Iris pigment epithelial cell (primary cell): Measurements from ENCODE around the gene PRKCH.

Experiments
- DNase-seq: peaks from one replicate; pipeline ENCODE4 v3.0.0-alpha.2; 2011; ENCODE audit warnings: low read depth

Gene PRKCH

DNA sequence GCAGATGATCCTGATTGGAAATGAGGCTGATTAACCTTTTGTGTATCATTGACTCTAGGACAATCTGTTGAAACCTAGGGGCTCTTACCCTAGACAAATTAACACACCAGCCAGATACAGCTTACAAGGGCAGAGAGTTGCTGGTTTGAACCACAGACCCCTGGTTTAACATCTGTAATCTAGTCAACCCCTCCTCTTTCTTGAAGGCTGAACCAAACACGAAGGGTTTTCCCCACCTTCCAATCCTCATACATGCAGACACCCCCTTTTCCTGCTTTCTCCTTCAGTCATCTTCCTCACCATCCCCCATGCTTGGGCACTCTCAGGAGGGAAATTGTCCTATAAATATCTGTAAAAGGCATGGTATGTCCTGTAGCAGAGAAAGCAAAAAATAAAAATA lies 247.9 kb downstream of the PRKCH start:
- no peak for DNase-seq

DNA sequence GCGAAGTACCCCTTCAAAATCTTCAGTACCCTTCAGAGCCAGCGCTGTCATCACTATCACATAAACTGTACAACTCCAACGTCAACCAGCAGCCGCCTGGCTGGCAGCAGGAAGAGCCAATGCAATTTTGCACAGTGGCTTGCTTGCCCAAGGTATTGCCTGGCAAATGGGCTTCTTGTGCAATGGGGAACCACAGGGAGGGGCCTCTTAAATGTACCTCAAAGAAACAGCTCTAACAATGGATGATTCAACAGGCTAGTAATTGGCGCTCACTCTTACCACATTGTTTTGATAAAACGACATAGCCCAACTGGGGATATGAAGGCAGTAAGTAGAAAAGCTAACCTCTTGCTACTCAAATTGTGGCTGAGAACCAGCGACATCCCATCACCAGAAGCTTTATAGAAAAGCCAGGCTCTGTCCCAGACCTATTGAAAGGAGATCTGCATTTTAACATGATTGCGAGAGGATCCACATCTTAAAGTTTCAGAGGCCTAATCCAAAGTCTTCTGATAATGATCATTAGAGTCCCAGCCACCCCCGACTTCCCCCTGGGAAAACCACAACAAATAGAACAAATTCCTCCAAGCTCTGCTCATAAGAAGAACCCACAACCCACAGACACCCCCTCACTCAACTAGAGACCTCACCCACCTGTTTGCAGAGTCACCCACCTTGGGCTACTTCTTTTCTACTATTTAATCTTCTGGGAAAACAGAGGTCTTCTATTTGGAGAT lies 248.6 kb downstream of the PRKCH start:
- peak; percentile 95 for DNase-seq

DNA sequence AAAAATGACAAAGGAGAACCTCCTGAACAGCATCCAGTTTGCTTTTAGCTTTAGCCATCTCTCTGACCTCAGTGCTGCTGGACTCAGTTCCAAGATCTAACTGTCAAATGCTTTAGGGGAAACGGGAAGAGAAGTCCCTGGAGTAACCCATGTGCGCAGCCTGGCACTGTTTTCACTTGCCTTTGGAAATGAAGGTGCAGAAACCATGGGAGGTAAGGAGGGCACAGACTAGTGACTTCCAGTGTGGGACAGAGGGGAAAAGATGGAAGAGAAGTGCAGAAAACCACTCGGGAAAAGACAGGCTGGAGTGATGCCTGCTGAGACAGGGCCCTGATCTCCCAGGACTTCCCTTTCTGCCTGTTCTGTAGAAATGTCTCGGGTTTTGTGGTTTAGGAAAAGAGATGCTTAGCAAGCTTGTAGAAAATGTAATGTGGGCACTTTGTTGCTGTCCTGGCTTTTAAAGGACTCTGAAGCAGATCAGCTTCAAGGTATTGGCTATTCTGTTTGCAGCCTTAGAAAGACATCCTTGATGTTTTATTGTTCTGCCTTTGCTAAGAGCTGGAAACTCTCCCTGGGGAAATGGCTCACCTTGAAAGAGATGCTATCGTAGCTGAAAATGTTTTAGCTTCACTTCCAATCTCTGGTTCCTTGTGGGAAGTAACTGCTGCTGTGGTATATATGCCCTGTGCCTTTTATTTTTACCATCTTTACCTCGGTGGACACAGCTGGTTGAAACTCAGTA lies 249.3 kb downstream of the PRKCH start:
- DNase-seq = no peak

DNA sequence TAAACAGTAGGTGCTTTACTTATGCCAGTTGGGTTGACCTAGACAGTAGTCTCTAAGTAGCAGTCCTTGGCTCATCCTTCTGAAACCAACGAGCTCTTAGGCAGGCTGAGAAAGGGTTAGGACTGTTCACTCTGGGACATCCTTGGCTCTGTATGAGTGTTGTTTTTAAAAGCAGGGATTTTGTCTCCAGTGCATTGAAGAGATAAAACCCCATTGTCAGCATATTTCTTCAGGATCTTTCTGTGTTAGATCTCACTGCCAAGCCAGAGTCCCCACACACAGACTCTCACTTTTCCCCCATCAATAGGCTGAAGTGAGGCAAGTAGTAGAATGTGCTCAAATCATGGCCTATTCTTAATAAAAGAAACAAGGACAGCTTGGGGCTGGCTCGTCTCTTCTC lies 250.5 kb downstream of the PRKCH start:
- no peak for DNase-seq

DNA sequence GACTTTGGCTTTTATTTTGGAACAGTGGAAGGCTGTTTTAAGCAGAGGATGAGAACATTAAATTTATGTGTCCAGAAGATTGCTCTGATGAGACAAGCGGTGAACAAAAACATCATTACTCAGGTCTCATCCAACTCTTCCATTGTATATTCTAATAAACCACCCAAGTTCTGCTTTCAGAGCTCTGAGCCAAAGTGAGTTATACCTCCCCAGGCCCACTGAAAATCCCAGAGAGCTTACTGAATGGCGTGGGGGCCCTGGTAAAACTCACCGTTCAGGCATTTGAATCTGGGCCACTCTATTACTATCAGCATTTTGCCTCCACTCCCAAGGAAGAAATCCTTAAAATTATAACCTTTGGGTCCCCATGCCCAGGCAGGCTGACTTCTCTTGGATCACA lies 251.9 kb downstream of the PRKCH start:
- peak; percentile 54 for DNase-seq

DNA sequence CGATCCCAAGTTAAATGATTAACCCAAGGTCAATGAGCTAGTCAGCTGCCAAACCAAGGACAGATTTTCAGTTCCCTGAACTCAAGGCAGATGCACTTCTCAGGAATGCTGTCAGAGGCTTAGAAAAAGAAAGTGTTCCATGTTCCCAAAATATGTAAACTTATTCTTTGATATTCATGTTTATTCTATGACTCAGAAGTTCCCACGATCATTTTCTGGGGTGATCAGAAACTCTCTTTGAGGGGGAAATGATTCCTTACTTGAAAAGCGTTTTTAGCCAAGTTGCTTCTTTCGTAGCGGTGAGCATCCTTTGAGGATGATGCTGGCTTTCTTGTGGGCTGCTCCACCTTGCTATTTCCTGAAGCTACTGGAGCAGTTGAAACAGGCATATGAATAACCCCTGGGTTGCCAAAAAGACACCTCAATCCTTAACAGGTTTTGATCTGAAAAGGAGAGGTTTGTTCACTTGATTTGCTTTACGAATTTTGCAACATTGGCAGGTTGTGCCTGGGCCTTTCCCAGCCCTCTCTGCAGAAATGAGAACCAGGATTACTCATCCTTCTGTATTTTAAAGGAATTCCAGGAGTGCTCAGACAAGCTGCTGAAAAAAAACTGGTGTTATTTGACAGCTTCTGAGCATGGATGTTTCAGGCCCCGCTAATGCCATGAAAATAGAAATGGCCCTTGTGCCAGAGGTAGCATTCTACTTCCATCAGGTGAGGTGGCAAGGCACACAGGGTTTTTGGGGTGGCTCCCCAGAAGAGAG lies 252.6 kb downstream of the PRKCH start:
- peak; percentile 80 for DNase-seq

DNA sequence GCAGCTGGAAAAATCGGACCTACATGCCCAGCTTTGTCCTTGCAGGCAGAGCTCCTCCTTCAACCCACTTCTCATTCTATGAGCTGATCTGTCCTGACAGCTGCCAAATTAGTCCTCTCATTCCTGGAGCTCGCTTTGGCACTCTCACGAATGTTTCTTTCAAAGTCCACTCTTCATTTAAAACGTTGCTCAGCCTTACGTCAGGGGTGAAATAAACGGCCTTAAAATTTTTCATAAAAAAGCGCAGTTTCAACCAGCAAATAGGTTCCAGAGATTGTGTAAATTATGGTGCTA lies 253.1 kb downstream of the PRKCH start:
- no peak for DNase-seq

DNA sequence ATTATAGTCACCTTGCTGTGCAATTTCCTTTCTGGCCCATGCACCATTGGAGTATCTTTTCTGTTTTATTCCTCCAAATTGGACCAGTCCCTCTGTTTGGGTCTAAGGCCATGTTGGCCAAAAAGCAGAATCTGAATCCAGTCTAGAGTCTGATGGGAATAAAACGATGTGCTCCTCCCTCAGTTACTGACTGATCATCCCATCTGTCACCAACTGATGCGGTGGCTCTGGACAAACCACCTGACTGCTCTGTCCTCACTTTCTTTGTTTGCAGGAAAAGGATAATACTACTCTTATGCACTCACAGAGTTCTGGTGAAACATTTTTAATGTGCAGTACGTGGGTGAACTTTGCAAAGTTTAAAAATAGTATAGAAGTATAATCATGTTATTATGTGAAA lies 253.7 kb downstream of the PRKCH start:
- DNase-seq = no peak

DNA sequence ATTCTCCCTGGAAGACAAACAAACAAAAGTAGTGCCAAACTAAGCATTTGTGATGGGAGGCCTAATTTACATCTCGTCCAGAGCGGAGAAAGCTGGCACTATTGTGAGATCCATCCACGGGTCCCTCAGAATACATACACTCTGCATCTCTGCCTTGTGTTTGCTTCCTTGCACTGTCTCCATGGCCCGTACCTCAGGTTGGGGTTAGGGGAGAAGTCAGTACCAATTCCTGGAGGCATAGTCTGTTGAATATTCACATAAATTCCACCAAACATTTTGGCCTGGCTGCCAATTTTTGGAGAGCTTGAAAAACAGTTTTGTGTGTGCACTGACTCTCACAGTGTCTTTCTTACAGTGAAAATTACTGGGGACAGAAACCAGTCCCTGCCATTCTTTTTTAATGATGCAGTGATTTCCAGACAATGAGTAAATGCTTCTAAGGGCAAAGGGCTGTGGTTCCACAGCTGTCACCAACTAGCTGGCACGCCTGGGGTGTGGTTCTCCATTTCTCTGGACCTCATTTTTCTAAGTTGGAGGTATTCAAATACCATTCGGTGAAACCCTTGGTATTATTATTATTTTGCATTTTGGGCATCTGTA lies 254.3 kb downstream of the PRKCH start:
- no peak for DNase-seq

DNA sequence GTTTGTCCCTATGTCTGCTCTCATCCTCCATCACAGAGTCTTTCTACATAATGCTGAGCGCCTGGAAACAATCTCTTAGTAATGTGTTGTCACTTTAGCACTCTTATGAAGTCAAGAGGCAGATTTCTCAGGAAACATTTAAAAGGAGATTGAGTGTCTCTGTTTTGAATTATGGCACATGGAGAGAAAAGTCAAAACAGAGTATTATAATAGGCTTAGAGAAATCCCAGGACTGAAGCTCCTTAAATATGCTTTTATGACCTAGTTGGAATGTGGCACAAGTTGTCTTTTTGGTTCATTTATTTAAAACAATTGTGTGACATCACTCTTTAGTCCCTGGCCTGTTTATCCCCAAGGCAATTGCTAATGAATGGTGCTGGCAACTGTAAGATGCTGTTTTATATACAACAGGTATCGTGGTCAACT lies 256.1 kb downstream of the PRKCH start:
- DNase-seq = no peak

DNA sequence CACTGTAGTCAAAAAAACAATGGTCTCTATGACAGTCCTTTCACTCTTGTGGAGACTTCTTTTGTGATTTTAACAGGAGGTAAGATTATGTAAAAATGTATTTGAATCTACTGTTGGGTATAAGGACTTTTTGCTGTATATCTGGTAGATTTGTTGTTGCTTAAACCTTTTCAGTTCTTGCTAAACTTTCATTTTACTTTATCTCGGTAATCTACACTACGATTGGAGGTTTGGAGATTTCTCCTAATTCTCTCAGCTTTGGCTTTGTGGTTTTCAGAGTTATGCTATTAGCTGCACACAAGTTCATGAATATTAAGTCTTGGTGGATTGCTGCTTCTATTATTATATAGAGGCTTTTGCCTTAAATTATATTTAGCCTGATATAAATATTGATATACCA lies 257.4 kb downstream of the PRKCH start:
- peak; percentile 86 for DNase-seq

DNA sequence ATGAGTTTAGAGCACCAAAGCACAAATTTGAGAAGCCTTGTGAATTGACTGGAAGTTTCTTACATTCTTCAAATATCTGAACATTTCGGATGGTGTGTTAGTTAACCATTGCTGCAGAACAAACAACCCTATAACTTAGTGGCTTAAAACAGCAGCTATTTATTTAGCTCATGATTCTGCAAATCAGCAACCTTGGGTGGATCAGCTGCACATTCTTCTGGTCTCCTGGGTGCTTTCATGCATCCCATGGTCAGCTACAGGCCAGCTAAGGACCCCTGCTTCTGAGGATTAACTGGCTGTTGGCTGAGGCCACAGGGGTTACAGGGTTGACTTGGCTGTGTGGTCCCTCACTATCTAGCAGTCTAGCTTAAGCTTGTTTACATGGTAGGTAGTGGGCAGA lies 260.0 kb downstream of the PRKCH start:
- no peak for DNase-seq

DNA sequence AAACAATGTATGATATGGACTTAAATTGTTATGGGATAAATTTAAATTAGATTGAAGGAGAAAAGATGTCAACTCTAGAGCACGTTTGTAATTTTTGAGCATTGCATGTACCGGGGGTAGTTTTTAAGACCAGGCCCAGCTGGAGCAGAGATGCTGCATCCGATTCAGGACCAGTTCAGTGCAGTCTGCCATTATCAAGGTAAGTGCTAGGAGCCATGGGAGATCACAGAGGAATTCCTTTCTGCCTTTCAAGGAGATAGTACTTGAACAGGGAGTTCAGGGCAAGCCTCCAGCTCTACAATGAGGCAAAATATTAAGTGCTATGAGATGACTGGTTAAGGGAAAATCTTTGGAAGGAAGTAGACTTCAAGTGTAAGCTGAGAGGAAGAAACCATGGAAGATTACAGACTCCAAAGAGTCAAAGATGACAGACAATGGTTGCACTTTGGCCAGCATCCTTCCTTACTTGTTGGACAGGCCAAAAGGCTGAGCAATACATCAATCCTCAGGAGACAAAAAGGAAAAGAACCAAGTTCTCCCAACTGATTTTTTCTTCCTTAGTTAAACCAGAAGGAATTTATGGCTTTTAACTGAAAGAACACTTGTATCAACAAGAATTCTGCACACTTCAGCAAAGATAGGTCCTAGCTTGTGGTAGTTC lies 260.7 kb downstream of the PRKCH start:
- DNase-seq = no peak

DNA sequence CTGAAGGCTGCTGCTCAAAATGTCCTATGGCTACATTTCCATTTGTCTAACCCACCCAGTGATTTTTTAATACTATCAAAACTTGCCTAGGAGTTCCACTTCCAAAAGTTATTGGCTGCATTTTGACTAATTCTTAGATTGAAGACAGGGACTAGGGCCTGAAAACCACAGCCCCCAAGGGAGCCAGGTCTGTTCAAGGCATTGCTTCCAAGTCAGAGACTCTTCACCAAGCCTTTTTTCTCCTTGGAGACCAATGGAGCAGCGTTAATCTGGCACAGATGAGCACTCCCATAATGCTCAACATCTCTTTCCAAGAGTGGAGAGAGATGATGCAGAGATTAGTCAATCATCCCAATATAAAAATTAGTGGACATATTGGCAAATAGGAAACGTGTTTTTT lies 261.4 kb downstream of the PRKCH start:
- DNase-seq = no peak

DNA sequence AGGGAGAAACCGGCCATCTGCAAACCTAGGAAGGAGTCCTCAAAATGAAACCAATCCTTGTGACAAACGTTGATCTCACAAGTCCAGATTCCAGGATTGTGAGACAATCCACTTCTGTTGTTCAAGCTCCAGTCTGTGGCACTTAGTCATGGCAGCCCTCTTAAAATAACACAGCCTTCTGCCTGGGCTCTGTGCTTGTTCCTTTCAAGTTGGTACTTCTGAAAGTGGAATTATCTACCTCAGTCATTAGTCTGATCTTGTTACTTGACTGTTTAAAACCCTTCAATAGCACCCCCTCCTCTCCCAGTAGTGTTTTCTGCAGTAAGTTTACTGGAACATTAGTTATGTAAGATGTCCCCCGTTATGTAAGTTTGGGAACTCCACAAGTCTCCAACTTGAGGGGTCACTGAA lies 263.0 kb downstream of the PRKCH start:
- peak; percentile 88 for DNase-seq

DNA sequence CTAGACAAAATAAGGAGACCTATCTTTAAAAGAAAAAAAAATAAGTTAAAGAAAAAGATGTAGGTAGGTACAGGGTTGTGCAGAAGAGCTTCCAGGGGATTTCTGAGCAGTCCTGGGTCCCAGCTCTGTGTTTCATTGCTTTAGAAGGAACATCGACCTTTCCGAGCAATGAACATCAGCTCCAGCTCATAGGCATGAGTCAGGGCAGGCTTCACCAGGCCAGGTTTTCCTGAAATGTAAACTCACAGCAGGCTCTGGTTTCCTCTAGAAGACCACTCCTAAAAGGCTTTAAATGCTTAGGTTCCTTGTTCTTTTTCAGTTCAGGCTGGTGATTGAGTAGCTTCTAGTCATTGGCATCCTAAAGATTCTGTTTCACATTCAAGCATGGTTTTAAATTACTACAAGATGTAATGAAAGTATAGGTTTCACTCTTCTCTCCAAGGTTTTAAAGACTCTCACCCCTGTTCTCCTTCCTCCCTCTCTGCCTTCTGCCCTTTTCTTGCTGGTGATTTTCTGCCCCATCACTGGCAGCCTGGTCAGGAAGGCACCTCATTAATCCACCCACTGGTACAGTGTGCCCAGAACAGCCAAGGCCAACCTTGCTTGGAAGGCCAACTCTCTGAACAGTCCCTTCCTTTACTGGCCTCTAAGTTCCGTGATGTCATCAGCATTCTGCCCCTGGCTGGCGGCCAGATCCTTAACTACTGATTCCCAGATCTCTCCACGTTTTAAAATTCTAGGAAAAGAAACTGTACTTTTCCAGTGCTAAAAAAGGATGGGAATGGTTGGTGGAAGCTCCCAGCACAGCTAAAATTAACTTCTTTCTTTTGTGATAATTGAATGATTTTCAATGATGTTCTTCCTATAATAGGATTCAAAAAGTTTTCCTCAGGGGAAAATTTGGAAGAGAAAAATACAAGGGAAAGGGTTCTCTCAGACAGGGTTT lies 264.5 kb downstream of the PRKCH start:
- peak; percentile 91 for DNase-seq

DNA sequence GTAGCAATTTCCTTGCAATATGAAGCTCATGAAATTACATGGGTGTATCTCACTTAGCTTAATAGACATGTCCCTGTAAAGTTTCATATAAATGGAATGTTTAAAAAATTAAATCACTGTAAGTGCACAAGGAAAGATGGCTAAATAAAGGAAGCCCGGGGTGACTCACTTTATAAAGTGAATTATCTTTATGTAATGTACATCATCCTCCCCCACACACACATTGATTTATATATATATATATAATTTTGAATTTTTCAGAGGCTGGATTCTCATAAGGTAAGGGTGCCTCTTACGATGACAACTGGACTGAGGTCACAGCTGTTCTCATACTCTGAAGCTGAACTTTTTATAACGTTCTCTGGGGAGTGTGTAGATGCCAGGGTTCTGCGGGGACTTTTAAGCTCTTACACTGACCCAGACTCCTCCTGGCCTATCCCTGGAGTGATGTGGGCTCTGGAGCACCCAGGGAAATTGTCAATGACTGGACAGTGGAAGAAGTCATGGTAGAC lies 265.2 kb downstream of the PRKCH start:
- DNase-seq = peak; percentile 61

DNA sequence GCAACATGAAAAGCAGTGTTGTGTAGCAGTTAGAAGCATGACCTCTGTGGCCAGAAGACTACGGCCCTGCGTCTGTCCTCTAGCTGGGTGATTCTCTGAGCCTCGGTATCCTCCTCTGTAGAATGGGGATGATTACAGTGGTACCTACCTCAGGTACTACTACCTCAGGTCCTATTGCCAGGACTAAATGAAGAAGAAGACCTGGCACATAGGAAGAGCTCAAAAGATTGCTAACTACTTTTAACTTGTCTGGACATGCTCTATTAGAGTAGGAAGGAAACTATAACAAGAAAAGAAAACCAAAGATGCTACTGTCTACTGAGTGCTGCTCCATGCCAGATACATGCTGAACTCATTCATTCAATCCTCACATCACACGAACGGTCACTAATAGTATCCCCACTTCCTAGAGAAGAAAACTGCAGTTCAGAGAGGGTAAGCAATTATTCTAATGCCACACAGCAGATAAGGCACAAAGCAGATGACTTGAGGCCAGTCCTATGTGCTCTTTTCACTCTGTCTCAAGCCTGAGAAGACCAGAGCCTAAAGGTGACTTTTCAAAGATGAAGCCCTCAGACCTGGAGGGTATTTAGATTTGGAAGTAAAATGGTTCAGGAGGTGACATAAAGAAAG lies 265.8 kb downstream of the PRKCH start:
- no peak for DNase-seq

DNA sequence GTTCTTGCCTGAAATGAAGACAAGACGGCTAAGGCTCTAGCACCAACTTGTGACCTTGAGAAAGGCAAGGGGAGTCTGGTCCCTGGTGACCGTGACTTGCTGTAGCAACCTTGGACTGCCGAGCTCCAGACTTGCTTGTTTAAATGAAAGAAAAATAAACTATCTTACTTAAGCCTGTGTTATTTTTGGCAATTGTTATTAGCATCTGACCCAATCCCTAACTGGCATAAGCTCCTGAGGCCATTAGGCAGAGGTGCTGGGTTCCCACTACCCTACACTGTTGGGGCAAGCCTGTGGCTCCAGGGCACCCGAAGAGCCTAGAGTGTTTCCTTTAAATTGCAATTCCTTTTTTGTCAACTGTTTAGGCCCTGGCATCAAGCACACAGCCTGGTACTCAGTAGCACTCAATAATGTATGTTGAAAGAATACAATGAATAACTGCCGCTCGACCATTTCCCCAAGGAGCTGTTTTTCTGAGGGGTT lies 267.1 kb downstream of the PRKCH start:
- DNase-seq = peak; percentile 66
